ENCODE results near the gene TSC22D3.
"Not testable (repeated sequence)": the region's sequence is repeated elsewhere in the genome, so short reads cannot be mapped to it uniquely, and the experiment has no call there.

The TSC22D3 gene

GRCh38 chrX:107775734-107776511, at the start of gene TSC22D3:
TSS of gene TSC22D3 (minus strand) at chrX:107775787. CDS start at chrX:107775419, 368 bp downstream.
- Mint-ChIP-seq H3K36me3 (ENCODE audit: low read depth) (no peaks in the 10 kb centered on the region), H3K27ac (peak within 1 kb of the TSS; percentile 53), H3K27me3 (peaks cover 23% of the 10 kb centered on the region), H3K4me3 (peak within 1 kb of the TSS; percentile 82), H3K4me1 (ENCODE audit: low read depth) (peaks cover 15% of the 10 kb centered on the region), H3K9me3 (no peaks in the 10 kb centered on the region)
- DNase-seq: peak; percentile 68

- Mint-ChIP-seq H3K9me3 (peaks cover 2% of the 10 kb centered on the region), H3K27ac (no peak overlapping the region), H3K4me1 (ENCODE audit: low read depth) (peaks cover 31% of the 10 kb centered on the region), H3K36me3 (ENCODE audit: low read depth) (no peaks in the 10 kb centered on the region), H3K4me3 (no peak overlapping the region), H3K27me3 (peaks cover 34% of the 10 kb centered on the region)
- DNase-seq: no peak
Measured at GRCh38 chrX:107823456-107823855, 47.9 kb upstream of the TSC22D3 start.

DNA sequence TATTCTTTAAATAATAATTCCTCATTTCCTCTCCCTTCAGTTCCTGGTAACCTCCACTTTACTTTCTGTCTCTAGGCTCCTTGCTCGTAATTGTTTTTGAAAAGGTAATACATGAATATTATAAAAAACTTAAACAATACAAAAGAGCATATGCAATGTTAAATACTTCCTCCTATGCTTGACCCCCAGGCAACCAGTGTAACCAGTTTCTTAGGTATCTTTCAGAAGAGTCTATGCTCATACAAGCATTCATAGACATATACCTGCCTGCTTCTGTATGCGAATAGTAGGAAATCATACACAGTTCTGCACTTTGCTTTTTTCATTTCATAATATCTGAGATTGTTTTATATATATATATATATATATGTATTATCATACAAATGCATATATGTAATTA, 47.5 kb upstream of the TSC22D3 start:
- no peak overlapping the region for H3K27ac Mint-ChIP-seq
- H3K9me3 Mint-ChIP-seq: peaks cover 2% of the 10 kb centered on the region
- DNase-seq: no peak
- peaks cover 34% of the 10 kb centered on the region for H3K27me3 Mint-ChIP-seq
- no peaks in the 10 kb centered on the region for H3K36me3 Mint-ChIP-seq (ENCODE audit: low read depth)
- H3K4me3 Mint-ChIP-seq: no peak overlapping the region
- H3K4me1 Mint-ChIP-seq (ENCODE audit: low read depth): peaks cover 30% of the 10 kb centered on the region

- Mint-ChIP-seq H3K27me3 (peaks cover 10% of the 10 kb centered on the region), H3K4me1 (ENCODE audit: low read depth) (peaks cover 6% of the 10 kb centered on the region), H3K4me3 (no peak overlapping the region), H3K9me3 (peaks cover 2% of the 10 kb centered on the region), H3K27ac (no peak overlapping the region), H3K36me3 (ENCODE audit: low read depth) (no peaks in the 10 kb centered on the region)
- DNase-seq: no peak
Measured at GRCh38 chrX:107818900-107819521, 43.4 kb upstream of the TSC22D3 start.

DNA sequence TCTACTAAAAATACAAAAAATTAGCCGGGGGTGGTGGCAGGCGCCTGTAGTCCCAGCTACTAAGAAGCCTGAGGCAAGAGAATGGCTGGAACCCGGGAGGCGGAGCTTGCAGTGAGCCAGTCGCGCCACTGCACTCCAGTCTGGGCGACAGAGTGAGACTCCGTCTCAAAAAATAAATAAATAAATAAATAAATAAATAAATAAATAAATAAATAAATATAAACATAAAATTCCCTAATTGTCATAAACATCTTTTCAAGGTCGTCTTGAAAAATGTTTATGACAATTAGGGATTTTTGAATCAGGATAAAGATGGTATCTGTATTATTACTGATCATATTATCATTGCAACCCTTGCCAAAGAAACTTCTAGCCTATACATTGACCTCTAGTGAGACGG, 34.5 kb upstream of the TSC22D3 start:
- H3K4me3 Mint-ChIP-seq; H3K9me3 Mint-ChIP-seq; H3K36me3 Mint-ChIP-seq (ENCODE audit: low read depth); H3K27ac Mint-ChIP-seq; H3K4me1 Mint-ChIP-seq (ENCODE audit: low read depth); DNase-seq: not testable (repeated sequence)
- peaks cover 56% of the 10 kb centered on the region for H3K27me3 Mint-ChIP-seq

DNA sequence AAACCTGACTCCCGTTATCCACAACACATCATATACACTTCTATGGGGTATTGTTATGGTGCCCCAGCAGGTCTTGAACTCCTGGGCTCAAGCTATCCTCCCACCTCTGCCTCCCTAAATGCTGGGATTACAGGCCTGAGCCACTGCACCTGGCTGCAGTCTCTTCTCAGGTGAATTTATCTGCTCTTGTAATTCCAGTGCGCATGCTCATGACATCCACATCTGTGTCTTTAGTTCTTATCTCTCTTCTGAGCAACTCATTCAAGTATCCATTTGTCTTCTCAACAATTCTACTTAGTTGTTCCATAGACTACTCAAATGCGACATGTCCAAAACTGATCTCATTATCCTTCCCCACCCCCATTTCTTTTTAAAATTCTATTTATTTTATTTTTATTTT, 29.6 kb upstream of the TSC22D3 start:
- no peaks in the 10 kb centered on the region for H3K36me3 Mint-ChIP-seq (ENCODE audit: low read depth)
- DNase-seq: no peak
- no peaks in the 10 kb centered on the region for H3K4me1 Mint-ChIP-seq (ENCODE audit: low read depth)
- H3K27ac Mint-ChIP-seq: no peak overlapping the region
- peaks cover 47% of the 10 kb centered on the region for H3K27me3 Mint-ChIP-seq
- H3K4me3 Mint-ChIP-seq: no peak overlapping the region
- no peaks in the 10 kb centered on the region for H3K9me3 Mint-ChIP-seq

DNA sequence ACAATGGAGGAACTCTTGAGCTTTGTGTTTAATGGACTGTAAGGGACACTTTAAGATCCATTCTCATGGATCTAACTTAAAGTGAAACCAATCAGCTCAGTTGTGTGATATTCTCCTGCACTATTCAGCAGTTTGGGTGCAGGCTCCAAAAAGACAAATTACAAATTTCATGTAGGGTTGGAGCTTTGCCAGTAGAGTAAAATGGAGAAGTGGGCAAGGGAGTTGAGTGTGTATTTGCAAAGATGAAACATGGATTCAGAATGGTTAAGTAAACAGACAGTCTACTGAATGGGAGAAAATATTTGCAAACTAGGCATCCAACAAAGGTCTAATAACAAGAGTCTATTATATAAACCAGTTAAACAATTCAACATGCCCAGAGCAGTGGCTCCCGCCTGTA, 28.8 kb upstream of the TSC22D3 start:
- no peaks in the 10 kb centered on the region for H3K36me3 Mint-ChIP-seq (ENCODE audit: low read depth)
- no peaks in the 10 kb centered on the region for H3K4me1 Mint-ChIP-seq (ENCODE audit: low read depth)
- H3K4me3 Mint-ChIP-seq: no peak overlapping the region
- peaks cover 51% of the 10 kb centered on the region for H3K27me3 Mint-ChIP-seq
- H3K27ac Mint-ChIP-seq: no peak overlapping the region
- no peaks in the 10 kb centered on the region for H3K9me3 Mint-ChIP-seq
- no peak for DNase-seq

DNA sequence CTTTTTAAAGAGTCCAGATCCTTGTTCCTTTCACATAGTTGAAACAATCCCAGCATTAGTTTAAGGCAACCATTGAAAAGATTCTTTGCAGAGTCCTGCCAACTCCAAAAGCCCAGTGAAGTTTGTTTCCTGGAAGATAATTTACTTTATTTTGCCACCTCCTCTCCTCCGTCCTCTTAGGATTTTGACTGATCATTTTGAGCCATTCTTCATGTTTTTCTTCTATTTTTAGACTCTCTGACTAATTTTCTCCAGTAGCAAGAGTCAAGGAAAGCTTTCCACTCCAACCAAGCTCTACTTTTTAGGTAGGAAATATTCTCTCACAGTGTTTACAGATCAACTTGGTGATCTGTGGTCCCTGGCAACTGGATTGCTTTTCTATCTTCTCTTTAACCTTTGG, 12.2 kb upstream of the TSC22D3 start:
- no peak overlapping the region for H3K27ac Mint-ChIP-seq
- H3K36me3 Mint-ChIP-seq (ENCODE audit: low read depth): no peaks in the 10 kb centered on the region
- H3K9me3 Mint-ChIP-seq: no peaks in the 10 kb centered on the region
- no peak for DNase-seq
- no peak overlapping the region for H3K4me3 Mint-ChIP-seq
- no peaks in the 10 kb centered on the region for H3K4me1 Mint-ChIP-seq (ENCODE audit: low read depth)
- H3K27me3 Mint-ChIP-seq: peaks cover 31% of the 10 kb centered on the region

GRCh38 chrX:107780525-107780924, 4.9 kb upstream of the TSC22D3 start:
- no peak overlapping the region for H3K27ac Mint-ChIP-seq
- no peaks in the 10 kb centered on the region for H3K36me3 Mint-ChIP-seq (ENCODE audit: low read depth)
- H3K9me3 Mint-ChIP-seq: no peaks in the 10 kb centered on the region

GRCh38 chrX:107777536-107777832, 1.9 kb upstream of the TSC22D3 start, which contains the start of gene NCBP2L:
TSS of gene NCBP2L (plus strand) at chrX:107777733. CDS start at chrX:107794221, 16,488 bp downstream.
- Mint-ChIP-seq H3K36me3 (ENCODE audit: low read depth) (no peaks in the 10 kb centered on the region), H3K9me3 (no peaks in the 10 kb centered on the region), H3K27ac (peak within 1 kb of the TSS; percentile 53), H3K27me3 (peaks cover 25% of the 10 kb centered on the region), H3K4me3 (peak within 1 kb of the TSS; percentile 82), H3K4me1 (ENCODE audit: low read depth) (peaks cover 15% of the 10 kb centered on the region)
- no peak for DNase-seq

More at GRCh38 chrX:107780525-107780924, 4.9 kb upstream of the TSC22D3 start:
- peaks cover 10% of the 10 kb centered on the region for H3K4me1 Mint-ChIP-seq (ENCODE audit: low read depth)
- no peak overlapping the region for H3K4me3 Mint-ChIP-seq
- DNase-seq: no peak
- peaks cover 27% of the 10 kb centered on the region for H3K27me3 Mint-ChIP-seq

- Mint-ChIP-seq H3K27ac (peak overlapping the region; percentile 53), H3K4me3 (peak overlapping the region; percentile 82), H3K4me1 (ENCODE audit: low read depth) (peaks cover 15% of the 10 kb centered on the region), H3K27me3 (peaks cover 23% of the 10 kb centered on the region), H3K36me3 (ENCODE audit: low read depth) (no peaks in the 10 kb centered on the region), H3K9me3 (no peaks in the 10 kb centered on the region)
- DNase-seq: peak; percentile 77
Measured at GRCh38 chrX:107776649-107777535, 1.3 kb upstream of the TSC22D3 start.

DNA sequence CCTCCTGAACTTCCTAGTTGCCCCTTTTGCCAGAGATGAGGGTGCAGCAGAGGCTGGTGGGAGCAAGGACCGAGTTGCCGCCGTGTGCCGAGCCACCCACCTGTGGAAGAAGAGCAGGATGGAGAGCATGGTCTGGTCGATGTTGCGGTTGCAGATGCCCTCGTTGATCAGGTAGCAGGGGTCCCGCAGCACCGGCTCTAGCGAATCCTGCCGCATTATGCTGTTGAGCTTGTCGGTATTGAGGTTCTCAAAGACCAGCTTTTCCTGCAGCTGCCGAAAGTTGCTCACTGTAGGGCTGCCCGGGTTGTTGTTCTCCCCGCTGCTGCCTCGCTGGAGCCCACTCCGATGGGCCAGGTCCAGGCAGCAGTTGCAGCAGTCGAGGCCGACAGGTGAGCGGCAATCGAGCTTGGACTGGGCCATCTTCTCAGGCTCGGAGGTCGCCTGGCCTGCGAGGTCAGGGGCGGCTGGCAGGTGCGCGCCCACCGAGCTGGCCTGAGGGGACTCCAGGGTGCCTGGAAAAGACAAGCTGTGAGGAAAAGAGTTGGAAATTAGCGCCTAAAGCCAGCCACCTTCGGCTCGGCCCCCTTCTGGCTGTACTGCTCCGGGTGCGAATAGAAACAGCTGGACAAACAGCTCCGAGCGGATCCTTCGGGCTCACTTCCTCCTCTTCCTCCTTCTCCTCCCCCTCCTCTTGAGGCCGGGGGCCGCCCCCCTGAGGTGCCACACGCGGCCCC, 420 bp downstream of the TSC22D3 start:
- peak; percentile 36 for DNase-seq
- peaks cover 26% of the 10 kb centered on the region for H3K27me3 Mint-ChIP-seq
- H3K27ac Mint-ChIP-seq: no peak overlapping the region

GRCh38 chrX:107773906-107774435, 1.6 kb downstream of the TSC22D3 start:
- DNase-seq: no peak
- H3K36me3 Mint-ChIP-seq (ENCODE audit: low read depth): no peaks in the 10 kb centered on the region
- no peaks in the 10 kb centered on the region for H3K9me3 Mint-ChIP-seq
- peaks cover 28% of the 10 kb centered on the region for H3K27me3 Mint-ChIP-seq
- H3K4me1 Mint-ChIP-seq (ENCODE audit: low read depth): peaks cover 22% of the 10 kb centered on the region
- H3K27ac Mint-ChIP-seq: no peak overlapping the region
- no peak overlapping the region for H3K4me3 Mint-ChIP-seq

More for the DNA sequence above, 420 bp downstream of the TSC22D3 start:
- Mint-ChIP-seq H3K9me3 (no peaks in the 10 kb centered on the region), H3K4me3 (peak overlapping the region; percentile 82), H3K4me1 (ENCODE audit: low read depth) (peaks cover 17% of the 10 kb centered on the region), H3K36me3 (ENCODE audit: low read depth) (no peaks in the 10 kb centered on the region)

GRCh38 chrX:107773206-107773605, 2.4 kb downstream of the TSC22D3 start:
- Mint-ChIP-seq H3K27ac (no peak overlapping the region), H3K36me3 (ENCODE audit: low read depth) (no peaks in the 10 kb centered on the region), H3K9me3 (no peaks in the 10 kb centered on the region), H3K27me3 (peaks cover 28% of the 10 kb centered on the region), H3K4me3 (no peak overlapping the region), H3K4me1 (ENCODE audit: low read depth) (peaks cover 22% of the 10 kb centered on the region)
- no peak for DNase-seq
